Suprapubic skin (tissue), 3 donors: ENCODE measurements around the gene CRAT.

Source experiments
- CTCF ChIP-seq, 2 donors: fragments of 200-600 bp in 1 of 2; fragments of 450-650 bp in 1 of 2; sonication (generic) in 1 of 2; IDR thresholded peaks; one replicate each; pipeline ENCODE4 v1.5.1; 2016 to 2019; ENCODE audit warnings: antibody characterized with exemption in 2 of 2, mild to moderate bottlenecking in 1 of 2, moderate library complexity in 1 of 2
- EP300 ChIP-seq: sonication (generic); formaldehyde crosslinking; IDR thresholded peaks from one replicate; pipeline ENCODE4 v1.6.1; 2017; ENCODE audit warnings: antibody characterized with exemption
- POLR2A ChIP-seq, 2 donors: fragments of 450-650 bp; IDR thresholded peaks; one replicate each; pipeline ENCODE4 v1.6.1; 2017; ENCODE audit warnings: antibody characterized with exemption in 2 of 2, mild to moderate bottlenecking in 2 of 2, moderate library complexity in 2 of 2

- TF ChIP-seq EP300 (no peak), CTCF (IDR thresholded peaks at IDR 0.05) (no peak), POLR2A (IDR thresholded peaks at IDR 0.05) (no peak)
These were observed 42.5 kb downstream of the CRAT start for GRCh38 chr9:129068110-129068509.
